Posterior vena cava (tissue), 2 donors: ENCODE results near the gene CASP9. TPM values are rescaled to one million over a fixed set of nuclear protein-coding genes. Genes with fewer than 3 reads are reported as not detected.
"Not testable (repeated sequence)": the region's sequence is repeated elsewhere in the genome, so short reads cannot be mapped to it uniquely, and the experiment has no call there.

Experiments used
- DNase-seq: peaks from one replicate; pipeline ENCODE4 v3.0.0-alpha.2; 2020; ENCODE audit warnings: low spot score
- intact Hi-C, 2 donors: fragments of 100-400 bp; cut with DNase I; formaldehyde crosslinking; loops; one replicate each; pipeline versions ENCODE4 v1.14.1 to v1.14.2; 2022 to 2023
- total RNA-seq, 2 donors: library from RNA; stranded (reverse); fragmentation: NEBNext Ultra II Directional; extraction: Animal tissue kit (Norgen Biotek cat#: 25700); gene quantifications; one replicate each; pipeline ENCODE4 v1.2.1, GENCODE V29; 2021
- donor health status: DM: yes; HTN: yes; CAD: no.
- donor health status: DM: yes; HTN: yes; CAD: no.

CASP9 gene
- total RNA-seq, 2 donors from 2014 or later = 9.7 to 10.8 TPM

- no peak for DNase-seq
- intact Hi-C loops = no loop called here
These were observed 7.0 kb upstream of the CASP9 start for GRCh38 chr1:15531003-15531402.

DNA sequence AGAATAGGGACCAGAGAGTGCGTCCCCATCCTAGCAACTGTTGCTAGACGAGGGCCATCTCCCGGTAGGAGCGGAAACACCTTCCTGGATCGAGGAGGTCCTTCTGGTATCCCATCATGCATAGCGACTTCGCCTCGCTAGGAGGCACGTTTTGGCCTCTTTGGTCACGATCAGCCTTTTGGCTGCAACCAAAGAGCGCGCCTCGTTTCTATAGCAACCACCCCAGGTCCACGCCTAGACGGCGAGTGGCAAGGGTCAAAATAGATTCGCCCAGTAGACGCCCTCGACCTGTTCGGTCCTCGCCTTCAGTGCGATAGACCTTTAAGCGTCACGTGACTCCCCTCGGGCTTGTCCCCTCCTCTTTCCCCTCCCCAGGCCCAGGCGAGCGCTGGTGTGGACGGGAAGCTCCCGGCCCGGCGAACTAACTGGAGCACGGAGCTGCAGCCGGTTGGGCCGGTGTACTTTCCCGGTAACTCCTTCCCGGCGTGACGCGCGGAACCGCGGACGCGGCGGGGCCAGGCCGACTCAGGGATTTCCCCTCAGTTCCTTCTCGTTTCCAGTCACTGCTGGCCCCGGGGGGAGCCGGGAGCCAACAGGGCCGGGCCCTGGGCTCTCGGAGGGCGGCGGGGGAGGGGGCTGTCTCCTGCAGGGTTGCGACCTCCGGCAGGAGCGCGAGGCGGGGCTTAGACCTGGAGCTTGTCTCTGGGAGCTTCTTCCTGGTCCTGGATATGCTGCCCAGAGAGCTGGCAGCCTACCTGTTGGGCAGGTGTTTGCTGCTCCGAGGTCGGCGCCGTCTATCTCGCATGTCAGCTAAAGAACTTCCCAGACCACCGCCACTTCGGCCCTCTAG is 2.7 kb upstream of the CASP9 start, which contains the start of gene DNAJC16:
DNAJC16 (plus strand) TSS at position 359 of the 850 bp plus-strand sequence. CDS start 2,258 bp downstream, outside the sequence.
- DNase-seq = peak; percentile 99
- intact Hi-C loops = no loop called here

DNA sequence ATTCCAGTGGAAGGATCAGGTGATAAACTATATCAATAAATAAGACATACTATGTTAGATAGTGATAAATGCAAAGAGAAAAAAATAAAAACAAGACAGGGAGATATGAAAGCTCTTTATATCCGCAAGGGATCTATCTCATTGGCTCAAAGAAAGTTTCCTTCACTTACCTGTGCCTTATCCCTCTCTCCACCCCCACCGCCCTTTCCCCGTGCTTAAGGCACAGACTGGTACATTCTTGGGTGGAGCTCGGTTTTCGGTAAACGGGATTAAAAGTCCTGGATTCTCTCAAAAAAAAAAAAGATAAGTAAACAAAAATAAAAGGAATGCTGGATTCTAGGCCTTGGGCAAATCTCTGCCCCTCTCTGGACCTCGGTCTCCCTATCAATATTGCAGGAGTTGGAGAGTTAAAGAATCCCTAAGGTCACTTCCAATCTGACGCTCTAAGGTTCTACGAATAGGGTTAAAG is 2.0 kb upstream of the CASP9 start:
- intact Hi-C loops = no loop called here
- no peak for DNase-seq

DNA sequence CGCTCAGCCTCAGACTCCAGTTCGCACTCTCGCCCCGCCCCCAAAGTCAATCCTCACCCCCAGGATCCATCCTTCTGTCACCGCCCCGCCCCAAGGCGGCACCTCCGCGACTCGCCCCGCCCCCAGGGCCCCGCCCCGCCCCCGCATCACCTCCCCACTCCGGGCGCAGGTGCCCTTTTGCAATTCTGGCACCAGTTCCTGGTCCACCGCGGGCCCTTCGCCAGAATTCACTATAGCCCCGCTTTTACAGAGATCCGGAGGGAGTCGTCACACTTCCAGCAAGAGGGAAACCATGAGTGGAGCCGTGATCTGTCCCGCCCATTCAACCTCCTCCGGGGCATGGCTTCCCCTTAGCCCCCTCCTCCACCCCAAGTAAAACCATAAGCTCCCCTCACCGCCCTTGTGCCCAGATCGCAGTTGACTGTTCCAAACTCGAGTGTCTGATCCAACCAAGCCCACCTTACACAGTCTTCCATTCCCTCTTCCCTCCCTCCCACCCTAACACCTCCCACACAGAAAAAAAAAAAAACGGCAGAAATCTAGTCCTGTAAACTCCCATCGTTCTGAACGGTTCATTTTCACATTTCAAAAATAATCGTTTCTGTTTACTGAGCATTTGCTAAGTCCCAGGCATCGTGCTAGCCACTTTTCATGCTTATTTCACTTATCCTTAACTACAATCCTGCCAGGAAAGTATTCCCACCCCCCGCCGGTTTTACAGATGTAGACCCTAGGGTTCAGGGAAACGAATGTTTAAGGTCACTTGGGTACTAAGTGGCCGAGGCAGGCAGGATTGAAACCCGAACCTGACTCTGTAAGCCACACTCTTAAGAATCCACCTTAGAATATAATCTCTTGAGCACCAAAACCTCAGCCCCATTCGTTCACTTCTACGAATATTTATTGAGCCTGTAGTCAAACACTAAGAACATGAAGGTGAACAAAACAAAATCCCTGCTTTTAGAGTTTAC is 1.3 kb upstream of the CASP9 start:
- peak; percentile 100 for DNase-seq
- intact Hi-C loops = no loop called here

DNA sequence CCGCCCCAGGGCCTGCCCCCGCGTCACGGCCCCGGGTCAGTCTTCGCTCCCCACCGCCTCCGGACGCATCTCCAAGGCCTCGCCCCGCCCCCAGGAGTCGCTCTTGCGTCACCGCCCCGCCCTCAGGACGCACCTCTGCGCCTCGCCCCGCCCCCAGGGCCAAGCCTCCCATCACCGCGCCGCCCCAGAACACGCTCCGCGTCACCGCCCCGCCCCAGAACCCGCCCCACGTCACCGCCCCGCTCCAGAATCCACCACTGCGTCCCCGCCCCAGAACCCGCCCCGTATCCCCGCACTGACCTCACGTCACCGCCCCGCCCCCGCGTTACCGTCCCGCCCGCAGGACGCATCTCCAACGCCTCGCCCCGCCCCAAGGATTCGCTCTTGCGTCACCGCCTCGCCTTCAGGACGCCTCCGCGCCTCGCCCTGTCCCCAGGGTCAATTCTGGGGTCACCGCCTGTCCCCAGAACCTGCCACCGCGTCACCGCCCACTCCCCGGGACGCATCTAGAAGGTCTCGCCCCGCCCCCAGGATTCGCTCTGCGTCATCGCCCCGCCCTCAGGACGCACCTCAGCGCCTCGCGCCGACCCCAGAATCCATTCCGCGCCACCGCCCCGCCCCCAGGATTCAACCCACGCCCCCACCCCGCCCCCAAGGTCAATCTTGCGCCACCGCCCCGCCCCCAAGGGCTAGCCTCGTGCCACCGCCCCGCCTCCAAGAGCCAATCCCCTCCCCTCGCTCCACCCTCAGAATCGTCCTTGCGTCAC is 451 bp upstream of the CASP9 start:
- intact Hi-C loops = no loop called here
- peak; percentile 100 for DNase-seq

DNA sequence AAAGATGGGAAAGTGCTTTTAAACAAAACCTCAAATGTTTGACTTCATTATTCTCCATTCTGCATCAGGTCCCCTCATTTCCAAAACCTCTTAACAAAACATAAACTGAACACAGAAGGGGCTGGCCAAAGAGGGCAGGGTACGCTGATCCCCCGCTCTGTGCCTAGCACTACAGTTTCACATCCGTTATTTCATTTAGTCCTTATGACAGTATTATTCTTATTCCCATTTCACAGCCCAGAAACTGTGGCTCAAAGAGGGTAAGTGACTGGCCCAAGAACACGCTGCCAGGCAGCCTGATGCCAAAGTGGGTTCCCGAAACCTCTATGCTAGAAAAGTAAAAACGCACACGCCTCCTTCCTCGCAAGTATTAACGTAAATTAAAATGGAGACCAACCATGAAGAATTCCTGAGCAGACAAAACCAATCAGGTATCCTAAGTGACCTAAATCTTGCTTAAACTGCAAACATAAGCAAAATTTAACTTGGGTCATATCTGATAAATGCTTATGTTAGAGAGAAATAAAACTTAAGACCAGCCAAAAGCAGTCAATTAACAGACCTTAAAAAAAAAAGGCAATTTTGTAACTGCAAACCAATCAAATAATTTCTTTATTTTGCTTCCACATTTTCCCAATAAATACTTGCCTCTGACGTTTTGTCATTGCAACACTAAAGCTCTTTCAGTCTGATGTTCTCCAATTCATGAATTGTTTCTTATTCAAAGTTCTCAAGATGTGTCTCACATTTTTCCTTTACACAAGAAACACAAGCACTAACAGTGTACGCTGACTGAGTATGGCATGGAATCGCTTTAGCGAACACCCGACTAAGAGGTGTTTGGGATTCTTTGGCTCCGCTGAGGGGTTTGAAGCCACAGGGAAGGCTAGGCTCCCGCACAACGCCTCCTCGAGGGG is 653 bp downstream of the CASP9 start:
- intact Hi-C loops = no loop called here
- DNase-seq = no peak

- intact Hi-C loops = no loop called here
- no peak for DNase-seq
These were observed 1.5 kb downstream of the CASP9 start for GRCh38 chr1:15522551-15522950.

DNA sequence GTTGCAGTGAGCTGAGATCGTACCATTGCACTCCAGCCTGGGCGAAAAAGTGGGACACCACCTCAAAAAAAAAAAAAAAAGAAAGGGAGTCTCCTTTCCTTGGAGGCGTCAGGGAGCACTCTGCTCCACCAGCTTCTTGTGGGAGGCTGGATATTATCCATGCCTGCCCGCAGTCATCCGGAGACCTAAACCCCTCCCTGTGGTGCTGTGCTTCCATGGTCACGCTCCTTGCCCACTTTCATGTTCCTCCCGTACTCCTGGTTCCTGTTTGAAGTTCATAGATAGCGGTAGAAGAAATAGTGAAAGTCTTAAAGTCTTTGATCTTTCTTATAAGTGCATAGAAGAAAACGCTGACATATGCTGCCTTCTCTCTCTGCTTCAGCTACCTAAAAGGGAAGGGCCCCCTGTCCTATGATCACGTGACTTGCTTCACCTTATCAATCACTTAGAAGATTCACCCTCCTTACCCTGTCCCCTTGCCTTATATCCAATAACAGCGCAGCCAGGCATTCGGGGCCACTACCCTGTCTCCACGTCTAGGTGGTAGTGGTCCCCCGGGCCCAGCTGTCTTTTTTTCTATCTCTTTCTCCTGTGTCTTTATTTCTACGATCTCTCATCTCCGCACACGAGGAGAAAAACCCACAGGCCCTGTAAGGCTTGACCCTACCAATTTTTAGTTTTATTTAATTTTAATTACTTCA is 2.7 kb downstream of the CASP9 start:
- DNase-seq, intact Hi-C loops: not testable (repeated sequence)

GRCh38 chr1:15519625-15520024 is 4.4 kb downstream of the CASP9 start:
- no peak for DNase-seq
- intact Hi-C loops = no loop called here

DNA sequence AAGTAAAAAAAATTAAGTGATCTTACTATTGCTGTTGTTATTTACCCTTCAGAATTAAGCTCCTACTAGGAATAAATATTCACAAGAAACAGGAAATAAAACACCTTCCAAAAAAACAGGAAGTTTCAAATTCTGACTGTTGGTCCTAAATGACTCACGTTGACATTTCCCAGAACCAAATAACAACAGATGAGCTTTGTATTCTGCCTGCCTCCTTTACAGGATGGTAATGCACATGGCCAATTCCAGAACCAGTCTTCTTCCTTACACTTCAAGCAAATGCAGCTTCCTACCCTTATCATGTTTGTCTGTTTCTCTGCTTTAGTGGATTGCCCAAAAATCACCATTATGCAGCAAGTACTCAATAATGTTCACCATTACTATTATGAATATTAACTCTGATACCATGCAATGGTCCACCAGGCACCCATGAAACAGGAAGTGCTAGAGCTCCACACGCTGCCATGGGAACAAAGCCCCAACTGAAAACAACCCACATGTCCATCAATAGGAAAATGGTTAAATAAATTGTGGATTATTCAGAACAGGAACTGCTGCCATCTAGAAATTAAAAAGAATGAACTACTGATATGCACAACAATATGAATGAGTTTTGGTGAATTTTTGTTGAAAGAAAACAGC is 8.9 kb downstream of the CASP9 start:
- intact Hi-C loops = no loop called here
- DNase-seq = no peak

DNA sequence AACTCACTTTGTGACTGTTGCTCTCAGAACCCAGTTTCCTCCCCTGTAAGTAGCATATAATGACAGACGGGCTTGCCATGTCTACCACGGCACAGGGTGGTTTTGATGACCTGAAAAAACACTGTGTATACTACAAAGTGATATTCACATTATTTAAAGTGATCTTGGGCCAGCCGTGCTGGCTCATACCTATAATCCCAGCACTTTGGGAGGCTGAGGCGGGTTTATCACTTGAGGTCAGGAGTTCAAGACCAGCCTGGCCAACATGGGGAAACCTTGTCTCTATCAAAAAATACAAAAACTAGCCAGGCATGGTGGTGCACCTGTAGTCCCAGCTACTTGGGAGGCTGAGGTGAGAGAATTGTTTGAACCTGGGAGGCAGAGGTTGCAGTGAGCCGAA is 9.5 kb downstream of the CASP9 start:
- intact Hi-C loops, DNase-seq: not testable (repeated sequence)

DNA sequence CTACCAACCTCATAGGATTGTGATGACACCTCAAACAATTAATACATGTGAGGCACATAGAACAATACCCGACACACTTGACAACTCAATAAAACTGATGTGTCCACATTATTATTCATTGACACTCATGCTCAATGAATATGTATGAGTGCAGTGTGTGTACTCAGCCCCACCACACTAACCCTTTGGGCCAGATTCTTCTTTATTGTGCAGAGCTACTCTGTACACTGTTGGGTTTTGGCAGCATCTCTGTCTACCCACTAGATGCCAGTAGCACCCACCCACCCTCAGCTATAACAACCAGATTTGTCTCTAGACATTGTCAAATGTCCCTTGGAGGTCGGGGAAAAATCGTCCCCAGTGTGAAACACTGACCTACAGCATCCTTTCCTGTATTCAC is 10.1 kb downstream of the CASP9 start:
- intact Hi-C loops = no loop called here
- no peak for DNase-seq

- intact Hi-C loops = no loop called here
- DNase-seq = no peak
These were observed 10.8 kb downstream of the CASP9 start for GRCh38 chr1:15513192-15513591.

GRCh38 chr1:15510611-15511405 is 13.2 kb downstream of the CASP9 start:
- no peak for DNase-seq
- intact Hi-C loops = no loop called here

DNA sequence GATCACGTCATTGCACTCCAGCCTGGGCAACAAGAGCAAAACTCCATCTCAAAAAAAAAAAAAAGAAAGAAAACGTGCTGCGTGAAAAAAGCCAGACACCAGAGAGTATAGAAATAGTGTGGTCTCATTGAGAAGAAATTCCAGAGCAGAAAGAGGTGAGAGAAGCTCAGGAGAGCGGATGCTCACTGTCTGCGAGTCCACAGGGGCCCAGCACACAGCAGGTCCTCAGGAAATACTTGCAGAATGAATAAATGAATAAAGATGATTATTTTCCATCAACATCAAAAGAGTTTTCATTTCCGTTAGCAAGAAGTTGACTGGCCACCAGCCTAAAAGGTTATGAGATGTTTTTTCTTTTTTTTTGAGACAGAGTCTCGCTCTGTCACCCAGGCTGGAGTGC is 14.4 kb downstream of the CASP9 start:
- no peak for DNase-seq
- intact Hi-C loops = no loop called here

GRCh38 chr1:15508700-15509487 is 15.1 kb downstream of the CASP9 start:
- intact Hi-C loops = no loop called here
- DNase-seq = no peak
